ENCODE results near the gene MLX.

DNA sequence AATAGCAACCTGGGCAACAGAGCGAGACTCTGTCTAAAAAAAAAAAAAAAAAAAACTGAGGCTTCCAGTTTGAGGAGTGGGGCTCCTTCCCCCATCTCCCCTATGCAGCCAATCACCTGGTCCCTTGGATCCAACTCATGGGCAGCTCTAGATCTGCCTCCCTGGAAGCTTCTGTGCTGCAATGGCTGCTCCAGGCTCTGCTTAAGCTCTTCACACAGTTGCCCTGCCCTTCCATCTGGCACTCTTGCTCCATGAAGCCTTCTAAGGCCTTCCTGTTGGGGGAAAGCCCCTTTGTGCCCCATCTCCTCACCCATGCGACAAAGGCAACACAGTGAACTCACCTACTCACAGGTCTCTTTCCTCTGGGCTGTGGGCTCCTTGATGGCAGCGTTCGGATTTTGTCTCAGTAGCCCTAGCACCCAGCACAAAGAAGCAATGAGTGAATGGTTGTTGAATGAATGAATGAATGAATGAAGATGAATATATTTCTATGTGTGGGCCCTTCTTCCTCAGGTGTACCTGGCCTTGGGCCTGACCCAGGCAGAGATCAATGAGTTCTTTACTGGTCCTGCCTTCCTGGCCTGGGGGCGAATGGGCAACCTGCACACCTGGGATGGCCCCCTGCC is 29.0 kb upstream of the MLX start:
- TF ChIP-seq CTCF (IDR thresholded peaks at IDR 0.05; ENCODE audit: low read depth, low read length) = no peak
- TF ChIP-seq MAX (IDR thresholded peaks at IDR 0.05; ENCODE audit: low read depth, low read length) = no peak
- no peak for TF ChIP-seq MYC (IDR thresholded peaks at IDR 0.05; ENCODE audit: low read depth, low read length)
- no peak for TF ChIP-seq POLR2A (IDR thresholded peaks at IDR 0.05; ENCODE audit: extremely low read depth, insufficient read length)

Data from NB4 (cell line).